Suppressor macrophage treated with lipopolysaccharide for 1 hour (primary cell): Measurements from ENCODE around the gene SUSD6.
A peak's percentile ranks its signal among the peaks of the same experiment; 100 is the strongest.

ENCODE experiments used
- DNase-seq, 3 donors: peaks; one replicate each; pipeline ENCODE4 v3.0.0-alpha.2; 2020 to 2022

Gene SUSD6

GRCh38 chr14:69675245-69675583 lies 63.8 kb downstream of the SUSD6 start:
- DNase-seq: no peak

- no peak for DNase-seq
Observed at GRCh38 chr14:69675877-69676416, 64.6 kb downstream of the SUSD6 start.

DNA sequence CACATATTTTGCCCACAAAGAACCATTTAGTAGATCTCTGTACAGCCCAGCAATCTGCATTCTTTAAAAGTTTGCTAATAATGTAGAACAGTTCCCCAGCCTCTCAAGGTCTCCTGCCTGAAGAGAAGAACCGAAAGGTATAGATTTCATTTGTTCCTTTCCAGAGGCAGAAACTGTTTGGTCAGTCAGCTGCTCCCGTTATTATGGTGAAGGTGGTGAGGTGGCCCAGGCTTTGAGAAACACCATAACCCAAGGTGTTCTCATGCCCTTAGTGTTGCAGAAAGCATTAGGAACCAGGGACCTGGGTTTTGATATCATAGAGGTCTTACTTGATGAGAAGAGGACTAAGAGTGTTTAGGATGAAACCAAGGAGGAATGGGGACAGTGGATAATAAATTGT lies 65.3 kb downstream of the SUSD6 start:
- DNase-seq: no peak

DNA sequence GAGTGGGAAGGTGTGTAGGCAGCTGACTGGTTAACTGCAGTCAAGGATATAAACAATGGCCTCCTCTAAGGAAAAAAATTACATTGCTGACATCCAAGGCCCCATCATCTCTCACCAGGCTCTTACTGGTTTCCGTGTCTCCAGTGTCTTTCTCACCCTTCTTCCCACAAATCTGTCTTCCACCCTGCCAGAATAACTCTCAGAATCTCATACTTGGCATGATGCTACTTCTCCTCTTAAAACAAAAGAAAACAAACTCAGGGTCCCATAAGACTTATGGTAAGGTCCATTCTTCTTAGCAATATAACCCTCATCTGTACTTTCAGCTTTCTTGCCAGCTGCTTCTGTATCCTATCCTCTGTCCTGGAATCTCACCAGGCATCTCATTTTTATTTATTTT lies 68.9 kb downstream of the SUSD6 start:
- DNase-seq: no peak

DNA sequence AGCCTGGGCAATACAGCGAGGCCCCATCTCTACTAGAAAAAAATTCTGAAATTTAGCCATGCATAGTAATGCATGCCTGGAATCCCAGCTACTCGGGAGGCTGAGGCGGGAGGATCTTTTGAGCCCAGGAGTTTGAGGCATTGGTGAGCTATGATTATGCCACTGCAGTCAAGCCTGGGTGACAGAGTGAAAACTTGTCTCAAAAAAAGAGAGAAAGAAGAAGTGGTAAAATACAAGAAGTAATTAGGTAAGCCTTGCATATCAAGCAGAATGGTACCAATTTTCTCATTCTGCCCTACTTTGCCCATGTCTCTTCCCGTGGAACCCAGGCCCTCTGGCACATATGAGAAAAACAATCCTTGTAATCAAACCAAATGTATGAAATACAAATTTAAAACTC lies 70.7 kb downstream of the SUSD6 start:
- DNase-seq: no peak

DNA sequence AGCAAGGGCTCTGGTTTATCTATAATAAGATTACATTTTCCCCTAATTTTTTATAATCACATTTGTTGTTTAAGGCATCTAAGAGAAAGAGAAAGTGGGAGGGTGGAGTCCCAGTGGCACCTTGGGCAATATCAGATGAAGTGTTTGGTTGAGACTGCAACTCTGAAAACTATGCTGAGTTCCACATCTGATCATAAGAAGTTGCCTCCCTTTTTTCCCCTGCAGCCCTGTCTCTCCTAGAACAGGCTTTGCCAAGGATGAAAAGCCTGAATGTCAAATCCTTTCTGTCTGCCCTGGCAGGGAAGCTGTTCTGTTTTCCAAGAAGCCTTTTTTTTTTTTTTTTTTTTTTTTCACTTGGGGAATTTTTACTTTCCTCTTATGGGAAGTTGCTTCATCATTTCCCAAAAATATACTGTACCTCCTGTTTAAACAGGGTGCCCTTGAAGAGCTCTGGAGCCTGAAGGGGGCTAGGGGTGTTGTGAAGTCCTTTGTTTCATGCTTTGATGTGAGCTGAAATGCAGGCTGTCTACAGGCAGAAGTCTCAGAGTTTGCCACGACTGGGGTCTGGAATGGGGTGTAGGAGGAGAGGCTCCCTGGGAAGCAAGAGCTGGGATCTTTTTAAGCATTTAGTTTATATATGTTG lies 71.3 kb downstream of the SUSD6 start:
- DNase-seq: peak; percentile 52 to 74 (median 57)

GRCh38 chr14:69683971-69684370 lies 72.6 kb downstream of the SUSD6 start:
- no peak for DNase-seq

DNA sequence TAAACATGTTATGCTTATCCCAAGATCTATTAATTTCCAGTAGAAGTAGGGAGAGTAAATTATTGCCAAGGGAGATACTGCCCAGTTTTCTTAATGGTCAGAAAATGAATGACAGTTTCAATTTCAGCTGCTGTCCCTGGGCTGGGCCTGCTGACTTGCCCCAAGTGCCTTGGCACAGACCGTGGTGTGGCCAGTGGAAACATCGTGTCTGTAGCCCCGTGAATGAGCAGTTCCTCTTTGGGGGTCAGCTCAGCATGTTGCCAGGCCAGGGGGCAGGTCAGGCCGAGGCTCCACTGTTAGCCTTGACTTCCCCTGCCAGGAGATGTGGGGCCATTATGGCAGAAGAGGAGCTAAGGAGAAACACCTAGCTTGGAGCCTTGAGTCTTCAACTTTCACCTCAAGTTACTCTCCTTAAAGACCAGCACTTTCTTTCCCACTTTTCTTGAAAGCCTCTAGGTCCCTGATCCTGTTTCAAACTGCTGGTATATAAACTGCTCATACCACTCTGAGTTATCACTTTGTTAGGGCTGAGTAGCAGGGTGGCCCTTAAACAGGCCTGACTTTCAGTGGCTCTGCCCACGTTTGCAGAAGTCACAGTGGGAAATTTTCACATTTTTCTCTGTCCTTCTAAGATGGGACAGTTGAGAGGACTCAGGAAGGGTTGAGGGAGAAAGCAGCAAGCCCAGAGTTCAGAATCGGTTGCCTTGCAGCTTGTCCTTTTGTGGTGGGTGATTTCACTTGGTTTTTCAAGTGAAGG lies 73.2 kb downstream of the SUSD6 start:
- DNase-seq: peak; percentile 38 to 71 (median 55)

DNA sequence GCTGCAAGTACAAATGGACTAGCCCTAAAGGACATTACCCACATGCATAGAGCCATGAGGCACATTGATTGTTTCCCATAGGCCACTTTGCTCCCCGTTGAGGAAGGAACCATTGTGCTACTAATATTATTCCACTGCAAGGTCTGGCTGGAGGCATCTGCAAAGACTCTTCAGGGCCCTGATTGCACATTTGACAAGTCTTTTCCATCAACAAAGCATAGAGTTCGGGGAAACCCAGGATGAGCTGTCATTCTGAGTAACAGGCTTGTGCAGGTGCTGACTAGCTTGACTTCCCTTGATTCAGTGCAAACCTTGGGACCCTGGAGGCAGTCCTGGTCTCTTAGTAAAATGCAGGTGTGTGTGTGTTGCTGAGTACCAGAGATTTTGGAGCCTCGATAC lies 73.8 kb downstream of the SUSD6 start:
- peak; percentile 72 to 87 (median 75) for DNase-seq

DNA sequence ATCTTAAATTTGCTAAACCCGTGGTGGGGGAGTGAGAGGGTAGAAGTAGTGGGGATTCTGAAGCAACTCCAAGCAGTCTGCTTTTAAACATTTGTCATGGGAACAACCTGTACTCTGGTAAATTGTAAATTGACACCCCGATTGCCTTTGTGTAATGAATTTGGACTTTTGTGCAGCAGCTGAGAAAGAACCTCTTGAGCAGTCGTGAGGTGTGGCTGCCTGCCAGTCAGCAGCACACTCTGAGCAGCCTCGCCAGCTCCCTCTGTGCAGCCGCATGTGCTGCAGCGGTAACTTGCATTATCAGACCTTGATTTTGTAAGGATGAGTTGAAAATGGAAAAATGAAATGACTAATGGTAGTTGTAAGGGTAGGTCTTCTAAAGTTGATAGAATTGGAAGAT lies 74.3 kb downstream of the SUSD6 start:
- DNase-seq: no peak

DNA sequence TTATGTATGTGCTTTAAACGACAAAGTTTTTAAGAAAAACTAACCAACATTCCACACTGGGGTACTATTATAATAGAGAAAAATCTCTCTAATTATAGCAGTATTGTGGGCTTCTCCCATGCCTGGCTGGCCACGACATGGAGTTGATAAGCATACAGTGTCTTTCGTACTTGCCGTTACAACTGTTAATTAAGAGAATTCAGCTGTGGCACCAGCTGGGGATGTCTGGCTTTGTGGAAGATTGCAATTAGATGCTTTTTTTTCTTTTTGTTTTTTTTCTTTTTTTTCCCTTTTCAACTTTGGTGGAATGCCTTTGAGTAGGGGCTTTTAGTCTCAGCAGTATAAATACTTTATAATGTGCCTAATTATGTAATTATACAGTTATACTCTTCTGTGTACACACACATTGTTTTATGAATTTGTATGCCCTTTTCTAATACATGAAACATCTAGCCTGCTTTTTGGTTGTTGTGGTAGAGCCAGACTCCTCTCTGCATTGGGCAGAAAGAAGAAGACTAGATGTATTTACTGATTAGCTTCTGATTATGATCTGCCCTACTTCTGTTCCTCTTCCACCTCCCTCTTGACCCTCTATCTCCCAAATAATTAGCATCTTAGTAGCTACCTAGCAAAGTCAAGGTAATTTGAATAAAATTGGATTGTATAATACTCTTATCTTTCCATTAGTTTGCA lies 76.4 kb downstream of the SUSD6 start:
- DNase-seq: no peak

DNA sequence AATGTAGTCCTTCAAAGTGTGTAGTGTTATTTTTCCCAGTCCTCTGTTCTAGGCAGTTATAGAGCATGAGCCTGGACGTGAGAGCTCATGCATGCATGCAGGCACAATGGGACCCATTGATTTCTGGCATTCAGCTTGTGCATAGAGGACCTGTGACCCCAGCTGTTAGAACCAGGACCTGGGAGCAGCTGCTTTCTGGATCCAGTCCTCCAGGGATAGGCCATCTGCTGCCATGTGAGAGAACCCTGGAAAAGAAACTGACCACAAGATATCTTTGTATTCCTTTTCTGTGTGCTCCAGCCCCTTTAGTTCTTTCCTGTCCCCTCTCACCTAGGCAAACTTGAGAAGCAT lies 76.9 kb downstream of the SUSD6 start:
- DNase-seq: no peak

GRCh38 chr14:69690042-69690441 lies 78.6 kb downstream of the SUSD6 start:
- DNase-seq: no peak

DNA sequence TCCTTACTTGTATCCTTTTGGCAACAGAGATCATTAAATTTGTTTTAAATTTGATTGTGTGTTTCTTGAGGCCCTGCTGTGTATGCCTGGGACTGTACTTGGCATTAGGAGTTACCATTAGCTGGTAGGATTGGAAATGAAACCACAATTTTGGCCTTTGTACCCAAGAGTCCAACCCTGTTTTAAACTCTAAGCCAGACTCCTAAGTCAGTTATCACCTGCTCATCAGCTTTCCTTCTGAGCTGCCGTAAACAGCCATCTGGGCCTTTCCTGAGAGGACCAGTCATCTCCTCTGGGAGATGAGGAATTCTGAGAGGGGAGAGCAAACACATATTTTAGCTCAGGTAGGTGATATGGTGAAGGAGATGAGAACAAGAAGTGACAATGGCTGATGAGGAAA lies 81.2 kb downstream of the SUSD6 start:
- no peak for DNase-seq

- DNase-seq: peak; percentile 70 to 71 (median 71)
Observed at GRCh38 chr14:69693145-69693544, 81.7 kb downstream of the SUSD6 start.

DNA sequence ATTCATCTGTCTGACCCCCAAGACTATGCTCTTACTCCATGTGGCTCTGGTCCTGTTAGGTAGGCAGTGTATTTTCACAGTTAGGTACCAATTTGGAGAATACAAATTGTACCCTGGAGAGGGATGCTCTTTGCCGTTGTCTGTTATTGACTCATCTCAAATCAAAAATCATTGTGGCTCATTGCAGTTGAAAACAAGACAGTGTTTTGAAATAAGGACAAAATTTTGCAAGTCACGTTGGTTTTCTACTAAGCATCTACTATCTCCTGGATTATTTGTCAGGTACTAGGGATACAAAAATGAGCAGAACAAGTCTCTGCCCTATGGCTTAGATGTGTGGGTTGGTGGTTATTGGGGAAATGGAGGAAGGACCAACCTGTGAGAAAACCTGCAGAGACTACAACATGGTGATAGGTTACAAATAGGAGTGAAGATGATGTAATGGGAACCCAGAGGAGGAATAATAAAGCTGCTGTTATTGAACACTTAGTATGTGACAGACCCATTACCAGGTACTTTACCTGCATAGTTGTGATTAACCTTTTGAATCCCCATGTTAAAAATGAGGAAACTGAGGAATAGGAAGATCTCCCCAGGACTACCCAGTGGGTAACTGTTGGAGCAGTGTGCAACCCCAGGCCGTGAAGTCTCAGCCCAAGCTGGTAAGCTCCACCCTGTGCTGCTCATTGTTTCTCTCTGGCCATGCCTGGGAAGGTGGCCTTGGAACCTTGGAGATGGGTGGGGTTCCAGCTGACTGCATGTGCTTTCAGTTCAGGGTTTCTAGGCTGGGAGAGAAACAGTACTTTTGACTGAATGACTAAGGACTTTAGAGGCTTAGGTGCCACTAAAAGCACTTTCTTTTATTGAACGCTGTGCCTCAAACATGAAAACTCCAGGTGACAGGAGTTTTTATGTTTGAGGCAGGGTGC lies 82.7 kb downstream of the SUSD6 start:
- DNase-seq: peak in 1 of 3 donors; percentile 35

GRCh38 chr14:69694730-69695281 lies 83.4 kb downstream of the SUSD6 start:
- peak; percentile 86 to 93 (median 87) for DNase-seq

GRCh38 chr14:69695322-69696203 lies 84.2 kb downstream of the SUSD6 start:
- peak in 1 of 3 donors; percentile 41 for DNase-seq

DNA sequence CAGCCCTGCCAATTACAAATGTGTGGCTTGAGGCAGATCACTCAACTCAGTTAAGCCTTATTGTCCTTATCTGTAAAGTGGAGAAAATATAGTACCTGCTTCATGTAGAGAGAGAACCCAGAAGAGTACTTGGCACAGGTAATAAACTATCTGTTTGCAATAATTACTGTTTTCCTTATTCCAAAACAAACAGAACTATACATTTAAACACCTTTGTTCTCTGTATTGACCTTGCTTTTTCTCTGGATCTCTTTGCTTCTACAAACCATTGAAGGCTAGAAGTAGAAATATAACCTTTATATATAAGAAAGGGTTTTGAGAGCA lies 84.8 kb downstream of the SUSD6 start:
- no peak for DNase-seq

DNA sequence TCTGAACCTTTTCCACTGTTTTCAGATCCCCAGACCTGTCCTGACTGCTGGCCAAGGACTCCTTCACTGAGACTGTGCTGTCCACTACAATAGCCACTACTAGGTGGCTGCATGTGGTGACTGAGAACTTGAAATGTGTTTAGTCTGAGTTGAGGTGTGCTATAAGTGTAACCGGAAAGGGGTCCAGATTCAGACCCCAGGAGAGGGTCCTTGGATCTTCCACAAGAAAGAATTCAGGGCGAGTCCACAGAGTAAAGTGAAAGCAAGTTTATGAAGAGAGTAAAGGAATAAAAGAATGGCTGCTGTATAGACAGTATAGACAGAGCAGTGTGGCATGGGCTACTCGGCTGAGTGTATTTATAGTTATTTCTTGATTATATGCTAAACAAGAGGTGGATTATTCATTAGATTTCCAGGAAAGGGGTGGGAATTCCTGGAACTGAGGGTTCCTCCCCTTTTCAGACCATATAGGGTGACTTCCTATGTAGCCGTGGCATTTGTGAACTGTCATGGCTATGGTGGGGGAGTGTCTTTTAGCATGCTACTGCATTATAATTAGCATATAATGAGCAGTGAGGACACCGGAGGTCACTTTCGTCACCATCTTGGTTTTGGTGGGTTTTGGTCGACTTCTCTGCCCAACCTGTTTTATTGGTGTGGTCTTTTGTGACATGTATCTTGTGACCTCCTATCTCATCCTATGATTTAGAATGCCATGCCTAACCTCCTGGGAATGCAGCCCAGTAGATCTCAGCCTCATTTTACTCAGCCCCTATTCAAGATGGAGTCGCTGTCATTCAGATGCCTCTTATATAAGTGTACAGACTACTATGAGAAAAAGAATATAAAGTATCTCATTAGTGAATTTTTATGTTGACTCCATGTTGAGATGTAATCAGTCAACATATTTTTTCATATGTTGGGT lies 85.5 kb downstream of the SUSD6 start:
- peak; percentile 49 to 88 (median 69) for DNase-seq
